ENCODE measurements around the gene ZBTB7A.

GRCh38 chr19:4015705-4016402, 50.8 kb downstream of the ZBTB7A start:
- TF ChIP-seq CTCF (conservative IDR thresholded peaks at IDR 0.05; ENCODE audit: low read length) (no peak), EZH2phosphoT487 (IDR thresholded peaks at IDR 0.05; ENCODE audit: borderline replicate concordance) (no peak)

All from Loucy (cell line).